HG02840 (cell line): Measurements from ENCODE around the gene INSYN1.

Source experiments
- ATAC-seq: cut with Tn5 transposase; IDR thresholded peaks from one replicate; pipeline ENCODE4 v1.9.1; 2021; ENCODE audit warnings: mild to moderate bottlenecking, moderate library complexity, moderate number of reproducible peaks; ENCODE audit not compliant: unreplicated experiment, low FRiP score

The INSYN1 gene

GRCh38 chr15:73695773-73696640, 57.1 kb downstream of the INSYN1 start:
- no peak for ATAC-seq

- no peak for ATAC-seq
Measured at GRCh38 chr15:73694419-73694818, 58.7 kb downstream of the INSYN1 start.

- ATAC-seq = no peak
Measured at GRCh38 chr15:73691396-73691795, 61.8 kb downstream of the INSYN1 start.

- ATAC-seq = no peak
Measured at GRCh38 chr15:73688455-73688854, 64.7 kb downstream of the INSYN1 start.

- ATAC-seq = no peak
Measured at GRCh38 chr15:73687351-73687750, 65.8 kb downstream of the INSYN1 start.

- ATAC-seq = no peak
Measured at GRCh38 chr15:73686781-73687256, 66.3 kb downstream of the INSYN1 start.

GRCh38 chr15:73685981-73686380, 67.2 kb downstream of the INSYN1 start:
- no peak for ATAC-seq
